ENCODE data around the gene PRIM2.
"Not testable (repeated sequence)": the region's sequence is repeated elsewhere in the genome, so short reads cannot be mapped to it uniquely, and the experiment has no call there.

PRIM2 gene

GRCh38 chr6:57631773-57632172 is 314.3 kb downstream of the PRIM2 start:
- not testable (repeated sequence) for DNase-seq

DNA sequence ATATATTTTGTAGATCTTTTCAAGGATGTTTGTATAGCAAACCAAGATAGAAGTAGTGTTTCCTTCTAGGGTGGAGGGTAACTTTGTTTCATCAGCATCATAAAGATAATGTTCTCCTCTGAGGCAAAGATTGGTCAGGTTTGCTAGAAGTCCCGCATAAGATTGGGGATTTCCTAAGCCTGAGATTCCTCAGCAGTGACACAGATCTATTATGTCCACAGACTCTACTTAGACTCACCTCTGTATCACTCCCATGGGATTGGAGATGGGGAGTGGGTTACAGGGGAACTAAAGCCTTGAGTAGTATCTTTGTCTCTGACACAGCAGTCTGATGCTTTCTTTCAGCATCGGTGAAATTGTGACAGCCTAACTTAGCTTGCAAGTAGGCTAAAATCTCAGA is 341.1 kb downstream of the PRIM2 start:
- DNase-seq = peak; percentile 3

GRCh38 chr6:57659794-57660193 is 342.4 kb downstream of the PRIM2 start:
- DNase-seq = not testable (repeated sequence)

- not testable (repeated sequence) for DNase-seq
Measured at GRCh38 chr6:57660940-57661339, 343.5 kb downstream of the PRIM2 start.

GRCh38 chr6:57668108-57668507 is 350.7 kb downstream of the PRIM2 start:
- not testable (repeated sequence) for DNase-seq

- DNase-seq = not testable (repeated sequence)
Measured at GRCh38 chr6:57671237-57671636, 353.8 kb downstream of the PRIM2 start.

- DNase-seq = peak; percentile 22
Measured at GRCh38 chr6:57671937-57672627, 354.7 kb downstream of the PRIM2 start.

DNA sequence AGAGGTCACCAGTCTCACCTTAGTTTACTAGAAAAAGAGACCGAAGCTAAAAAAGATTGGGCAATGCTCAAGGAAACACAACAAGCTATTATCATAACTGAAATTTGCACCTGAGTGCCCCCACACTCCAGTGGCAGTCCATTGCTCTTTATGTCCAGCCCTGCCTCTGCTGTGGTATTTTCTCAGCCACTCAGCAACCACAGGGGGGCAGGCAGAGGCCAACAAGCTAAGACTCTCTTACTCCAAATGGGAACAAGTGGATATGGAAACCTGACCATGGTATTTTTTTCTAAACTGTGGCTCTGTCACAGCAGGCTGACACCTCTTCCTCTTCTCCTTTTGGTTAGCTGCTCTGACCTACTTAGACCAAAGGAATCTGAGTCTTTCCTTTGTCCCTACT is 355.9 kb downstream of the PRIM2 start:
- DNase-seq = not testable (repeated sequence)

DNA sequence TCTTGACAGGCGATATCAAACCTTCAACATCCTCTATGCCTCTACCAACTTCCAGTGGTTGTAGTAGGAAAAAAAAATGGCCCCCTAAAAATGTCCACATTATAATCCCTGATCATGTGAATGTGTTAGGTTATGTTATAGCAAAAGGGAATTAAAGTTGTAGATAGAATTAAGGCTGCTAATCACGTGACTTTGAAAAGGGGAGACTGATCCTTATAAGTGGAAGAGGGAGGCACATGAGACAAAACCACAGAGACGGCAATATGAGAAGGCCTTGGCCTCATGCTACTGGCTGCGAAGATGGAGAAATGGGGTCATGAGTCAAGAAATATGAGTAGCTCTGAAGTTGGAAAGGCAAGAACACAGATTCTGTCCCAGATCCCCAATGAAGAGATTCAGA is 358.0 kb downstream of the PRIM2 start:
- DNase-seq = not testable (repeated sequence)

DNA sequence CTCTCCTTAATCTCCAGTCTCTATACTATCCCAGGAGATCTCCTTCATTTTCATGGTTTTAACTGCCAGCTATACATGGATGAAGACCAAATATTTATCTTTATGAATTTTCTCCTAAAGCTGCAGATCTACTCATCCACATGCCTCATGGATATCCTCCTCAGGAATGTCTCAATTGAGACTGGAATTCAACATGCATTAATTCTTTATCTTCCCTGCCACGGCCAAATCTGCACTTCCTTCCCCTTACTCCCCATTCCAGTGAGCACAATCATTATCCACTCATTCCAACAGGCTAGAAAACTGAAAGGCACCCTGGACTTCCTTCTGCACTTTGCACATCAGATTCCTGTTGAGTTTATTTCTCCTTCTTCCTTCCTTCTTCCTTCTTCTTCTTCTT is 379.0 kb downstream of the PRIM2 start:
- DNase-seq = not testable (repeated sequence)

Data from fibroblast of skin of abdomen (primary cell).